Neural progenitor cell (in vitro differentiated cells): Measurements from ENCODE around the gene ENPP7. TPM values are rescaled to one million over a fixed set of nuclear protein-coding genes. Genes with fewer than 3 reads are reported as not detected.
A peak's percentile ranks its signal among the peaks of the same experiment; 100 is the strongest.

Source experiments
- DNase-seq: peaks from one replicate; pipeline ENCODE4 v3.0.0-alpha.2; 2016; ENCODE audit warnings: low spot score
- H2AFZ ChIP-seq: fragments of 200-600 bp; sonication (generic); replicated peaks from 2 replicates; pipeline ENCODE4 v1.6.1; 2016; ENCODE audit warnings: antibody characterized with exemption
- H3F3A ChIP-seq: fragments of 200-600 bp; sonication (generic); 2 replicates; pipeline ENCODE4 v1.6.1; 2016; ENCODE audit warnings: antibody characterized with exemption, low read depth
- H3K27ac ChIP-seq: fragments of 200-600 bp; sonication (generic); 2 replicates; pipeline ENCODE4 v1.5.1; 2016; ENCODE audit warnings: mild to moderate bottlenecking
- H3K27me3 ChIP-seq: fragments of 200-600 bp; sonication (generic); 2 replicates; pipeline ENCODE4 v1.6.1; 2016; ENCODE audit warnings: mild to moderate bottlenecking, moderate library complexity
- H3K36me3 ChIP-seq: fragments of 200-600 bp; sonication (generic); 2 replicates; pipeline ENCODE4 v1.5.1; 2016
- H3K4me1 ChIP-seq: fragments of 200-600 bp; sonication (generic); 2 replicates; pipeline ENCODE4 v1.6.1; 2016; ENCODE audit warnings: mixed run types
- H3K4me2 ChIP-seq: fragments of 200-600 bp; sonication (generic); 2 replicates; pipeline ENCODE4 v1.6.1; 2016
- H3K4me3 ChIP-seq: fragments of 200-600 bp; sonication (generic); 2 replicates; pipeline ENCODE4 v1.5.1; 2016
- H3K79me2 ChIP-seq: fragments of 200-600 bp; sonication (generic); 2 replicates; pipeline ENCODE4 v1.6.1; 2016; ENCODE audit warnings: low read depth
- H3K9ac ChIP-seq: fragments of 200-600 bp; sonication (generic); 2 replicates; pipeline ENCODE4 v1.6.1; 2016
- H3K9me3 ChIP-seq: fragments of 200-600 bp; sonication (generic); 2 replicates; pipeline ENCODE4 v1.5.1; 2016; ENCODE audit warnings: low read depth
- H4K20me1 ChIP-seq: fragments of 200-600 bp; sonication (generic); 2 replicates; pipeline ENCODE4 v1.6.1; 2016; ENCODE audit warnings: low read depth
- H3K27ac Mint-ChIP-seq: 3 replicates; pipeline ENCODE4 v1.8.0; 2021; ENCODE audit warnings: mixed read lengths
- H3K27me3 Mint-ChIP-seq: 2 replicates; pipeline ENCODE4 v1.8.0; 2022; ENCODE audit warnings: low read depth, mild to moderate bottlenecking, inconsistent platforms, moderate library complexity, mixed read lengths; ENCODE audit not compliant: insufficient read depth
- H3K36me3 Mint-ChIP-seq: 3 replicates; pipeline ENCODE4 v1.8.0; 2021; ENCODE audit warnings: mixed read lengths
- H3K4me1 Mint-ChIP-seq: 3 replicates; pipeline ENCODE4 v1.8.0; 2021; ENCODE audit warnings: mixed read lengths
- H3K4me3 Mint-ChIP-seq: 3 replicates; pipeline ENCODE4 v1.8.0; 2021; ENCODE audit warnings: mild to moderate bottlenecking, moderate library complexity, mixed read lengths
- H3K9me3 Mint-ChIP-seq: 3 replicates; pipeline ENCODE4 v1.8.0; 2020; ENCODE audit warnings: mixed read lengths
- CTCF ChIP-seq: fragments of 200-600 bp; sonication (generic); IDR thresholded peaks from 2 replicates; pipeline ENCODE4 v1.5.1; 2017; ENCODE audit warnings: antibody characterized with exemption, mild to moderate bottlenecking
- EZH2 ChIP-seq: fragments of 200-600 bp; sonication (generic); IDR thresholded peaks from 2 replicates; pipeline ENCODE4 v1.6.1; 2017; ENCODE audit warnings: antibody characterized with exemption, mild to moderate bottlenecking, moderate library complexity
- EZH2phosphoT487 ChIP-seq: fragments of 200-600 bp; sonication (generic); IDR thresholded peaks from 2 replicates; pipeline ENCODE4 v1.6.1; 2017; ENCODE audit warnings: antibody characterized with exemption
- total RNA-seq: library from RNA; depleted of rRNA; stranded (reverse); fragments of >200 nt; gene quantifications from 2 replicates; pipeline ENCODE4 v1.2.3, GENCODE V29; 2015; ENCODE audit warnings: low replicate concordance

ENPP7 gene
- total RNA-seq, 1 donor from 2014 or later = not detected

GRCh38 chr17:79686476-79686875 lies 44.3 kb upstream of the ENPP7 start:
- H3K27me3 Mint-ChIP-seq = peaks cover 16% of the 10 kb centered on the region
- no peaks in the 10 kb centered on the region for H4K20me1 ChIP-seq

GRCh38 chr17:79690466-79690865 lies 40.3 kb upstream of the ENPP7 start:
- H3K4me1 ChIP-seq = no peaks in the 10 kb centered on the region
- Mint-ChIP-seq H3K9me3 (no peaks in the 10 kb centered on the region), H3K36me3 (no peaks in the 10 kb centered on the region), H3K4me1 (peaks cover 4% of the 10 kb centered on the region), H3K4me3 (peak overlapping the region; percentile 33), H3K27me3 (peaks cover 10% of the 10 kb centered on the region), H3K27ac (no peak overlapping the region)
- no peak for DNase-seq
- H3K4me3 ChIP-seq = no peak overlapping the region
- no peaks in the 10 kb centered on the region for H3K79me2 ChIP-seq
- H4K20me1 ChIP-seq = no peaks in the 10 kb centered on the region
- no peaks in the 10 kb centered on the region for H3K9me3 ChIP-seq
- no peaks in the 10 kb centered on the region for H3F3A ChIP-seq
- H3K27me3 ChIP-seq = no peaks in the 10 kb centered on the region
- H3K4me2 ChIP-seq = no peak overlapping the region
- H2AFZ ChIP-seq = no peak overlapping the region
- no peak for TF ChIP-seq EZH2phosphoT487
- no peak for TF ChIP-seq CTCF
- no peak for TF ChIP-seq EZH2
- no peak overlapping the region for H3K27ac ChIP-seq
- H3K9ac ChIP-seq = no peak overlapping the region
- H3K36me3 ChIP-seq = no peaks in the 10 kb centered on the region

More at GRCh38 chr17:79686476-79686875, 44.3 kb upstream of the ENPP7 start:
- Mint-ChIP-seq H3K36me3 (no peaks in the 10 kb centered on the region), H3K4me3 (no peak overlapping the region), H3K4me1 (peaks cover 3% of the 10 kb centered on the region), H3K27ac (peak overlapping the region; percentile 42), H3K9me3 (no peaks in the 10 kb centered on the region)
- no peaks in the 10 kb centered on the region for H3K4me1 ChIP-seq
- no peaks in the 10 kb centered on the region for H3K9me3 ChIP-seq
- H3K27ac ChIP-seq = no peak overlapping the region
- no peak for DNase-seq
- H3K36me3 ChIP-seq = no peaks in the 10 kb centered on the region
- no peaks in the 10 kb centered on the region for H3F3A ChIP-seq
- no peak overlapping the region for H3K4me2 ChIP-seq
- H2AFZ ChIP-seq = no peak overlapping the region
- no peaks in the 10 kb centered on the region for H3K27me3 ChIP-seq
- H3K4me3 ChIP-seq = no peak overlapping the region
- no peak for TF ChIP-seq EZH2phosphoT487
- no peak for TF ChIP-seq CTCF
- no peak for TF ChIP-seq EZH2
- H3K9ac ChIP-seq = no peak overlapping the region
- H3K79me2 ChIP-seq = no peaks in the 10 kb centered on the region

- Histone ChIP-seq H3K27ac (no peak overlapping the region), H3K4me2 (no peak overlapping the region), H3K9ac (no peak overlapping the region), H3K79me2 (no peaks in the 10 kb centered on the region), H3K27me3 (no peaks in the 10 kb centered on the region), H2AFZ (no peak overlapping the region), H3K4me1 (no peaks in the 10 kb centered on the region), H3K4me3 (no peak overlapping the region), H3K36me3 (no peaks in the 10 kb centered on the region), H3F3A (no peaks in the 10 kb centered on the region), H4K20me1 (no peaks in the 10 kb centered on the region), H3K9me3 (no peaks in the 10 kb centered on the region)
- Mint-ChIP-seq H3K36me3 (no peaks in the 10 kb centered on the region), H3K27me3 (peaks cover 7% of the 10 kb centered on the region), H3K27ac (peak overlapping the region; percentile 80), H3K9me3 (no peaks in the 10 kb centered on the region), H3K4me3 (peak overlapping the region; percentile 44), H3K4me1 (peaks cover 10% of the 10 kb centered on the region)
- no peak for TF ChIP-seq EZH2
- TF ChIP-seq EZH2phosphoT487 = no peak
- TF ChIP-seq CTCF = no peak
- DNase-seq = no peak
Measured at GRCh38 chr17:79690988-79691836, 39.5 kb upstream of the ENPP7 start.
